OCI-LY7 (cell line): ENCODE results near the gene CA12. TPM values are rescaled to one million over a fixed set of nuclear protein-coding genes. Genes with fewer than 3 reads are reported as not detected.

ENCODE experiments used
- BruUV-seq: library from RNA; stranded (reverse); fragments of 400-500 nt; replicated peaks from 2 replicates; lab custom pipeline; 2021; lab: Mats Ljungman, UMichigan
- CTCF ChIA-PET: fragments of 300-600 bp; sonication (Branson Sonifier 250); formaldehyde crosslinking; loops from one replicate; lab custom pipeline; 2022; ENCODE audit warnings: antibody characterized with exemption; ENCODE audit not compliant: unreplicated experiment; lab: Charles Lee
- POLR2A ChIA-PET: fragments of 300-600 bp; sonication (Branson Sonifier 250); formaldehyde crosslinking; loops from one replicate; lab custom pipeline; 2022; ENCODE audit warnings: antibody characterized with exemption; lab: Charles Lee
- DNase-seq: peaks from one replicate; pipeline ENCODE4 v3.0.0-alpha.2; 2015; ENCODE audit warnings: low spot score
- H2AFZ ChIP-seq: fragments of 200-600 bp; sonication (generic), shearing (Covaris generic); 2 replicates; pipeline ENCODE4 v1.6.1; 2014; ENCODE audit warnings: mild to moderate bottlenecking, antibody characterized with exemption, low read length, moderate library complexity
- H3K27ac ChIP-seq: fragments of 200-600 bp; sonication (generic); 2 replicates; pipeline ENCODE4 v1.5.1; 2014; ENCODE audit warnings: mixed run types, low read depth, mild to moderate bottlenecking, moderate library complexity, low read length, inconsistent platforms; ENCODE audit not compliant: poor library complexity, severe bottlenecking
- H3K36me3 ChIP-seq: fragments of 200-600 bp; sonication (generic); 2 replicates; pipeline ENCODE4 v1.6.1; 2014; ENCODE audit warnings: mild to moderate bottlenecking, antibody characterized with exemption, low read length, moderate library complexity, mixed read lengths; ENCODE audit not compliant: insufficient read depth
- H3K4me1 ChIP-seq: fragments of 200-600 bp; sonication (generic); 2 replicates; pipeline ENCODE4 v1.5.1; 2014; ENCODE audit warnings: mild to moderate bottlenecking, low read length; ENCODE audit not compliant: insufficient read depth, poor library complexity, severe bottlenecking
- H3K4me2 ChIP-seq: fragments of 200-600 bp; sonication (generic); 2 replicates; pipeline ENCODE4 v1.6.1; 2014; ENCODE audit warnings: mild to moderate bottlenecking, low read length
- H3K4me3 ChIP-seq: fragments of 200-600 bp; sonication (generic); 2 replicates; pipeline ENCODE4 v1.5.1; 2014; ENCODE audit warnings: mild to moderate bottlenecking, low read depth, low read length; ENCODE audit not compliant: poor library complexity, severe bottlenecking
- H3K79me2 ChIP-seq: fragments of 200-600 bp; sonication (generic); 2 replicates; pipeline ENCODE4 v1.6.1; 2016; ENCODE audit warnings: low read depth, mild to moderate bottlenecking, low read length, moderate library complexity, mixed read lengths; ENCODE audit not compliant: insufficient read depth
- H3K9me2 ChIP-seq: fragments of 200-600 bp; sonication (generic); 2 replicates; pipeline ENCODE4 v1.6.1; 2016; ENCODE audit warnings: mild to moderate bottlenecking, low read length, mixed read lengths; ENCODE audit not compliant: insufficient read depth
- H3K9me3 ChIP-seq: fragments of 200-600 bp; sonication (generic); 2 replicates; pipeline ENCODE4 v1.6.1; 2014; ENCODE audit warnings: mild to moderate bottlenecking, mixed run types, low read length, mixed read lengths
- H4K20me1 ChIP-seq: fragments of 200-600 bp; sonication (generic); 2 replicates; pipeline ENCODE4 v1.6.1; 2014; ENCODE audit warnings: mild to moderate bottlenecking, antibody characterized with exemption, low read length, moderate library complexity, mixed read lengths; ENCODE audit not compliant: insufficient read depth
- CTCF ChIP-seq: fragments of 200-600 bp; sonication (generic); conservative IDR thresholded peaks from 2 replicates; pipeline ENCODE4 v1.5.1; 2014; ENCODE audit warnings: mild to moderate bottlenecking, antibody characterized with exemption, low read length, moderate library complexity, mixed read lengths
- EZH2phosphoT487 ChIP-seq: fragments of 200-600 bp; sonication (generic); IDR thresholded peaks from 2 replicates; pipeline ENCODE4 v1.6.1; 2018; ENCODE audit warnings: low read depth, borderline replicate concordance, mild to moderate bottlenecking, mixed run types, antibody characterized with exemption, low read length, moderate library complexity, mixed read lengths
- intact Hi-C: fragments of 100-400 bp; cut with micrococcal nuclease; formaldehyde crosslinking; loops from one replicate; pipeline ENCODE4 v1.10.0; 2022; ENCODE audit not compliant: unreplicated experiment
- total RNA-seq, 2 experiments: library from RNA; depleted of rRNA in 1 of 2; stranded (reverse); fragments of >200 nt in 1 of 2; shearing (Covaris generic) in 1 of 2; gene quantifications; 2 replicates each; pipeline ENCODE4 v1.2.3, GENCODE V29; 2014 to 2022

Gene CA12
- total RNA-seq, 2 experiments from 2014 or later = not detected

- ChIA-PET POLR2A (interaction anchor here (0.6 kb wide), 3 partner anchors 86 to 829 kb away, joined by 3 to 4 read pairs (median 3); no protein-coding TSS in a partner anchor), CTCF (no interaction called here)
- H4K20me1 ChIP-seq = no peaks in the 10 kb centered on the region
- no peaks in the 10 kb centered on the region for H3K9me3 ChIP-seq
- no peaks in the 10 kb centered on the region for H3K4me1 ChIP-seq
- no peaks in the 10 kb centered on the region for H3K36me3 ChIP-seq
- no peak overlapping the region for H2AFZ ChIP-seq
- H3K79me2 ChIP-seq = no peaks in the 10 kb centered on the region
- TF ChIP-seq EZH2phosphoT487 (no peak), CTCF (no peak)
- H3K4me3 ChIP-seq = no peak overlapping the region
- no TSS peak for BruUV-seq
- DNase-seq = no peak
- no peak overlapping the region for H3K27ac ChIP-seq
- H3K9me2 ChIP-seq = no peaks in the 10 kb centered on the region
- H3K4me2 ChIP-seq = no peak overlapping the region
- intact Hi-C loops = loop anchor here (5.0 kb wide), 1 partner anchor 73 kb away; no protein-coding TSS in a partner anchor
These were observed 17.0 kb downstream of the CA12 start for GRCh38 chr15:63364399-63365272.

GRCh38 chr15:63363292-63363691 is 18.4 kb downstream of the CA12 start:
- no peaks in the 10 kb centered on the region for H3K9me3 ChIP-seq
- no peaks in the 10 kb centered on the region for H3K4me1 ChIP-seq
- no peak overlapping the region for H2AFZ ChIP-seq
- no peak for TF ChIP-seq EZH2phosphoT487
- CTCF ChIA-PET = no interaction called here
- no peaks in the 10 kb centered on the region for H3K9me2 ChIP-seq
- BruUV-seq = no TSS peak
- no peak overlapping the region for H3K4me3 ChIP-seq
- no peaks in the 10 kb centered on the region for H4K20me1 ChIP-seq
- no peak overlapping the region for H3K4me2 ChIP-seq
- intact Hi-C loops = loop anchor here (5.0 kb wide), 1 partner anchor 74 kb away; no protein-coding TSS in a partner anchor
- POLR2A ChIA-PET = interaction anchor here (1.1 kb wide), 1 partner anchor 11 kb away, joined by 3 read pairs; no protein-coding TSS in a partner anchor
- no peaks in the 10 kb centered on the region for H3K79me2 ChIP-seq
- no peaks in the 10 kb centered on the region for H3K36me3 ChIP-seq
- no peak overlapping the region for H3K27ac ChIP-seq
- DNase-seq = no peak

GRCh38 chr15:63362885-63363284 is 18.8 kb downstream of the CA12 start:
- no peak overlapping the region for H3K4me2 ChIP-seq
- BruUV-seq = no TSS peak
- no peaks in the 10 kb centered on the region for H3K9me3 ChIP-seq
- TF ChIP-seq EZH2phosphoT487 (no peak), CTCF (no peak)
- POLR2A ChIA-PET = interaction anchor here (0.5 to 1.1 kb wide), 3 partner anchors 11 to 227 kb away, joined by 3 read pairs; no protein-coding TSS in a partner anchor
- H3K79me2 ChIP-seq = no peaks in the 10 kb centered on the region
- H3K9me2 ChIP-seq = no peaks in the 10 kb centered on the region
- no peaks in the 10 kb centered on the region for H3K4me1 ChIP-seq
- H2AFZ ChIP-seq = no peak overlapping the region
- no peak overlapping the region for H3K4me3 ChIP-seq
- no peak overlapping the region for H3K27ac ChIP-seq
- no peak for DNase-seq
- H4K20me1 ChIP-seq = no peaks in the 10 kb centered on the region
- intact Hi-C loops = loop anchor here (5.0 kb wide), 1 partner anchor 74 kb away; no protein-coding TSS in a partner anchor
- H3K36me3 ChIP-seq = no peaks in the 10 kb centered on the region
- CTCF ChIA-PET = no interaction called here
